AG04450 (cell line): ENCODE results near the gene ZDHHC9. TPM values are rescaled to one million over a fixed set of nuclear protein-coding genes. Genes with fewer than 3 reads are reported as not detected.
"Not testable (repeated sequence)": the region's sequence is repeated elsewhere in the genome, so short reads cannot be mapped to it uniquely, and the experiment has no call there.

Experiments used
- CTCF ChIA-PET: fragments of 300-600, 350-600 bp; formaldehyde crosslinking; extraction: SDS; loops from one replicate; lab custom pipeline; 2022; ENCODE audit warnings: antibody characterized with exemption, inconsistent platforms; lab: Charles Lee
- POLR2A ChIA-PET: fragments of 350-600 bp; formaldehyde crosslinking; extraction: SDS; loops from one replicate; lab custom pipeline; 2021; ENCODE audit warnings: antibody characterized with exemption, inconsistent platforms; lab: Yijun Ruan, JAX
- DNase-seq: peaks from one replicate; pipeline ENCODE4 v3.0.0-alpha.2; 2011; ENCODE audit warnings: low read depth, low spot score
- H3K27ac ChIP-seq: one replicate; pipeline ENCODE4 v1.5.1; 2012; ENCODE audit warnings: low read depth, low read length, control low read depth
- H3K27me3 ChIP-seq: one replicate; pipeline ENCODE4 v1.6.0; 2012; ENCODE audit warnings: low read length; ENCODE audit not compliant: control insufficient read depth, insufficient read depth
- H3K4me3 ChIP-seq: 2 replicates; pipeline ENCODE4 v1.5.1; 2011; ENCODE audit warnings: mild to moderate bottlenecking, low read depth, low read length, control low read depth
- H3K9me3 ChIP-seq: 2 replicates; pipeline ENCODE4 v1.5.1; 2012; ENCODE audit warnings: low read length; ENCODE audit not compliant: control insufficient read depth, insufficient read depth
- CTCF ChIP-seq: IDR thresholded peaks from 2 replicates; pipeline ENCODE4 v1.5.1; 2011; ENCODE audit warnings: low read depth, low read length, control low read depth, inconsistent platforms
- polyA plus RNA-seq: library from polyadenylated mRNA; depleted of rRNA; stranded (reverse); fragments of >200 nt; gene quantifications from 2 replicates; pipeline ENCODE4 v1.2.3, GENCODE V29; 2011

ZDHHC9 gene
- polyA plus RNA-seq, 1 experiment, result 46.0 TPM

- no peak for TF ChIP-seq CTCF
- H3K27me3 ChIP-seq, result peaks cover 2% of the 10 kb centered on the region
- CTCF ChIA-PET, result no interaction called here
Observed at GRCh38 chrX:129872524-129872923, 28.8 kb upstream of the ZDHHC9 start.

GRCh38 chrX:129866321-129866720 is 22.6 kb upstream of the ZDHHC9 start:
- CTCF ChIA-PET, H3K4me3 ChIP-seq, DNase-seq, POLR2A ChIA-PET, H3K27ac ChIP-seq, H3K27me3 ChIP-seq, H3K9me3 ChIP-seq: not testable (repeated sequence)

More at GRCh38 chrX:129872524-129872923, 28.8 kb upstream of the ZDHHC9 start:
- H3K27ac ChIP-seq, result no peak overlapping the region
- DNase-seq, result no peak
- H3K9me3 ChIP-seq, result no peaks in the 10 kb centered on the region
- POLR2A ChIA-PET, result no interaction called here
- H3K4me3 ChIP-seq, result no peak overlapping the region

- CTCF ChIA-PET, result not testable (repeated sequence)
Observed at GRCh38 chrX:129859134-129859533, 15.4 kb upstream of the ZDHHC9 start.

GRCh38 chrX:129851825-129852224 is 8.1 kb upstream of the ZDHHC9 start:
- POLR2A ChIA-PET, H3K4me3 ChIP-seq, H3K9me3 ChIP-seq, CTCF ChIA-PET, H3K27ac ChIP-seq, H3K27me3 ChIP-seq, DNase-seq: not testable (repeated sequence)

More at GRCh38 chrX:129859134-129859533, 15.4 kb upstream of the ZDHHC9 start:
- POLR2A ChIA-PET, H3K4me3 ChIP-seq, H3K9me3 ChIP-seq, H3K27ac ChIP-seq, DNase-seq, H3K27me3 ChIP-seq: not testable (repeated sequence)

GRCh38 chrX:129846716-129847115 is 3.0 kb upstream of the ZDHHC9 start:
- H3K4me3 ChIP-seq, result no peak overlapping the region
- CTCF ChIA-PET, result no interaction called here
- no peak for TF ChIP-seq CTCF
- H3K27ac ChIP-seq, result no peak overlapping the region
- H3K9me3 ChIP-seq, result peaks cover 2% of the 10 kb centered on the region; the same call in 1 of the 2 replicates
- POLR2A ChIA-PET, result no interaction called here
- peaks cover 2% of the 10 kb centered on the region for H3K27me3 ChIP-seq
- DNase-seq, result no peak

GRCh38 chrX:129845616-129846190 is 2.0 kb upstream of the ZDHHC9 start:
- no peak for DNase-seq
- no peak for TF ChIP-seq CTCF
- H3K27me3 ChIP-seq, result peaks cover 2% of the 10 kb centered on the region
- ChIA-PET CTCF (no interaction called here), POLR2A (no interaction called here)
- no peak overlapping the region for H3K27ac ChIP-seq
- peaks cover 2% of the 10 kb centered on the region; the same call in 1 of the 2 replicates for H3K9me3 ChIP-seq
- no peak overlapping the region for H3K4me3 ChIP-seq
